SH-SY5Y (cell line): ENCODE data around the gene BTNL8.

Experiments
- GATA2 ChIP-seq: IDR thresholded peaks from 2 replicates; pipeline ENCODE4 v1.6.1; 2011; ENCODE audit warnings: mild to moderate bottlenecking, low read depth, low read length
- GATA3 ChIP-seq: IDR thresholded peaks from 2 replicates; pipeline ENCODE4 v1.6.1; 2011; ENCODE audit warnings: low read depth, mild to moderate bottlenecking, low read length, moderate library complexity

DNA sequence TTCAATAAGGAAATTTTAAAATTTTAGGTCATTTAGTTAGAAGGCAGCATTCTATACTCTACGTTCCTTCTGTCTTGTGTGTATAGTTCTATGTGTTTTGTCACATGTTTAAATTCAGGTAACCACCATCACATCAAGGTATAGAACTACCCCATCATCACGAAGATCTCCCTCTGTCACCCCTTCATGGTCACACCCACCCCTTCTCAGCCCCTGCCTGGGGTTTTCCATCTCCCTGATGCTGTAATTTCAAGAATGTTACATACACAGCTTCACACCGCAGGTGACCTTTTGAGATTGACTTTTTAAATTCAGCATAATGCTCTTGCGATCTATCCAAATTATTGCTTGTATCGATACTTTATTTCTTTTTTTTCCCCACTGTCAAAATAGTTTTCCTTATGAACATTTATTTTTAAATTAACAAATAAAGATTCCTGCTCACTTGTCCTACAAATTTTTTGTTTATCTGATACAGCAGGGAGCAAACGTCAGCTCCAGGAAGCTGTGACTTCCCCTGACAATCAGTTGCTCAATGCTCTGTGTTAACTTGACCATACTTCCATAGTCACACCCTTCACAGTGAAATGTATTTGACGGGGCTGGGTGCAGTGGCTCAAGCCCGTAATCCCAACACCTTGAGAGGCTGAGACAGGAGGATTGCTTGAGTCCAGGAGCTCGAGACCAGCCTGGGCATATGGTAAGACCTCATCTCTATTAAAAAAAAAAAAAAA is 10.2 kb downstream of the BTNL8 start:
- TF ChIP-seq GATA3 (no peak), GATA2 (no peak)
